GM10266 (cell line): ENCODE data around the gene TYRP1.

ENCODE experiments used
- DNase-seq: peaks from one replicate; pipeline ENCODE4 v3.0.0; 2012; ENCODE audit errors: extremely low spot score
- CTCF ChIP-seq: IDR thresholded peaks from 2 replicates; pipeline ENCODE4 v1.5.1; 2012; ENCODE audit warnings: mild to moderate bottlenecking, low read depth; ENCODE audit not compliant: control insufficient read depth, insufficient read depth; ENCODE audit errors: missing control alignments

The TYRP1 gene

DNA sequence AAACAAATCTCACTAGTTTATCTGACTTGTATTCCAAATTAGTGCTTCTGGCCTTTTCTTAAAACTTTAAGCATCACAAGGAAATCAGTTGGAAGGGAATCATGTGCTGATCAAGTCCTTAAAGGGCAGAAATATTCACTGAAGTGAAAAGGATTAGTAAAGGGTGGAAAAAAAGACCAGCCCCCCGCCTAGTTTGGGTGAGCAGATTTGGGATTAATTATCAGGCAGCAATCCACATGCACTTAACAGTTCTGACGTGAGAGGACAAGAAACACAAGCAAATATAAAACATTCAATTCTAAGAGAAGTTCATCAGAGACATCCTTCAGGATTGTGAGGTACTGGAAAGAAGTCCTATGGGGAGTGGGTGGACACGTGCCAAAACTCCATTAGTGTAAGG, at the start of gene TYRP1:
TYRP1 (plus strand) TSS at position 245 of the 400 bp plus-strand sequence. CDS start 612 bp downstream, outside the sequence.
- DNase-seq, result no peak
- no peak for TF ChIP-seq CTCF

GRCh38 chr9:12643686-12644085, 49.5 kb upstream of the TYRP1 start:
- TF ChIP-seq CTCF, result no peak
- DNase-seq, result no peak

DNA sequence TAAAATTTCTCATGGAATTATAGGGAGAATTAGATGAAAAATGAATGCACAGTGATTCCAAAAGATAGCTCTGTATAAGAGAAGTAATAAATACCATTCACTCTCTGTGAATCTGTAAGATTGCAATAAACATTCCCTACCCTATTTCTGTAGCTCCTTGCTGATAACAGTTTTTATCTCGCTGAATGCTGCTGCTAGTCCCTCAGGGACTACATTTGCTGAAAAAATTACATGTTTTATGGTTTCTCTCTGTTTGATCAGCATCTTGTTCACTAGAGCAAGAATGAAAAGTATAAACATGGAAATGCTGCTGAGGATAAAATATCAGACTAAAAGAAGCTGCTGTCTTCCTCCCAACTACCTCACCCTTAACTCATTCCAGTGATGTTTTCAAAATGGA, 44.3 kb upstream of the TYRP1 start:
- no peak for DNase-seq
- no peak for TF ChIP-seq CTCF

GRCh38 chr9:12651125-12651524, 42.1 kb upstream of the TYRP1 start:
- TF ChIP-seq CTCF, result no peak
- no peak for DNase-seq

- no peak for TF ChIP-seq CTCF
- no peak for DNase-seq
These were observed 40.2 kb upstream of the TYRP1 start for GRCh38 chr9:12652973-12653372.

- DNase-seq, result no peak
- no peak for TF ChIP-seq CTCF
These were observed 36.4 kb upstream of the TYRP1 start for GRCh38 chr9:12656803-12657202.

DNA sequence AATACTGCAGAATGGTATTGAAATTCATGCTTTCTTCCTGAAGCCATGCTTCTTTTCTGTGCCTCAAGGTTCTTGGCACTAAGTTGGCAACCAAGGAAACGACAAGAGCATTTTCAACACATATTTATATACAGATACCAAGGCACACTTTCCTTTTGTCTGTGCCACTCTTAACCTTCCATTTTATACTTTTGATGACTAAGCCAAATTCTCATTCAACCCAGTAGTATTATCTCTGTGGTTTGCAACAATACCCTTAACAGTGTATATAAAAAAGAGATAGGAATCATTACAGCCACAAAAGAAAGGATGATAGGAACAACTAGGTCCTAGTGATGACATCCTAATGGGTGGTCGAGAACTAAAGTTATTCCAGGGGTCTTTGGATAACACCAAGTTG, 36.0 kb upstream of the TYRP1 start:
- no peak for DNase-seq
- no peak for TF ChIP-seq CTCF
